ENCODE results near the gene HOPX.
A peak's percentile ranks its signal among the peaks of the same experiment; 100 is the strongest.
"Not testable (repeated sequence)": the region's sequence is repeated elsewhere in the genome, so short reads cannot be mapped to it uniquely, and the experiment has no call there.

Gene HOPX

DNA sequence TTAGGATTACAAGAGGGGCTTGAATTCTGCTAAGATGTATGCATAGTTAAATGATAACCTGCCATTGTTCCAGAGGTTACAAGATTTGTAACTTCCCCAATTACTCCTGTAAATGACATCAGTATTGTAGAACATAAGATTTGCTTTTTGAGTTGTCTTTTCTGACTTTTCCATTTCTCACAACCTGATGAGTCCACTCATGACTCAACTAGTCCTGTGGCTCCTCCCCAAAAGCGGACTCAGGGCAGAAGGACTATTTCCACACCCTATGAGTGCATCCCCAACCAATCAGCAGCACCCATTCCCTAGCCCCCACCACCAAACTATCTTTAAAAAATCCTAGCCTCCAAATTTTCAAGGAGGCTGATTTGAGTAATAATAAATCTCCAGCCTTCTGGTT, 54.7 kb downstream of the HOPX start:
- H3K27ac Mint-ChIP-seq: no peak overlapping the region
- DNase-seq (no peak), ATAC-seq (replicated peaks) (no peak)
- no peak overlapping the region for H3K4me3 Mint-ChIP-seq
- H3K36me3 Mint-ChIP-seq (ENCODE audit: insufficient read depth): no peaks in the 10 kb centered on the region
- peaks cover 0 to 6% of the 10 kb centered on the region in 2 donors for H3K9me3 Mint-ChIP-seq
- H3K27me3 Mint-ChIP-seq: peaks cover 0 to 6% of the 10 kb centered on the region in 2 donors
- peaks cover 7 to 8% of the 10 kb centered on the region in 2 donors for H3K4me1 Mint-ChIP-seq (ENCODE audit: low read depth in 2 of 2)

DNA sequence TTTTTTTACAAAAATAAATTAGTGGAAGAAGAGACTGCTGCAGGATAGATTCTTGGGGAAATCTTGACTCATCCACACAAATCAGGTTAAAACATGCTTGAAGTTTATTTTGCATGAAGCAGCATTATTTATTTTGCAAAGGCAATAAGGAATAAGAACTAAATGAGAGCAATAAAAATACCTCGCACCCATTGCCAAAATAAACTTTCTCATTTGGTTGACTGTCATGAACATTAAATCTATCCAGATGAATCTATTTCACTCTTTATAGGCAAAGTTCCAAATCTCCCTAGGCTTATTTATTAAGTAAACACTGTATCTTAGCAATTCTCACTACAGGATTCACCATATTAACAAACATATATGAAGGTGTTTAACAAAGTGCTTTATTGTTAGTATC, 58.9 kb downstream of the HOPX start:
- Mint-ChIP-seq H3K4me3 (no peak overlapping the region), H3K9me3 (peaks cover 0 to 6% of the 10 kb centered on the region in 2 donors), H3K36me3 (ENCODE audit: insufficient read depth) (no peaks in the 10 kb centered on the region), H3K4me1 (ENCODE audit: low read depth in 2 of 2) (peaks cover 1 to 4% of the 10 kb centered on the region in 2 donors), H3K27me3 (peaks cover 6 to 20% of the 10 kb centered on the region in 2 donors), H3K27ac (no peak overlapping the region)
- no peak for DNase-seq
- no peak for ATAC-seq (replicated peaks)

DNA sequence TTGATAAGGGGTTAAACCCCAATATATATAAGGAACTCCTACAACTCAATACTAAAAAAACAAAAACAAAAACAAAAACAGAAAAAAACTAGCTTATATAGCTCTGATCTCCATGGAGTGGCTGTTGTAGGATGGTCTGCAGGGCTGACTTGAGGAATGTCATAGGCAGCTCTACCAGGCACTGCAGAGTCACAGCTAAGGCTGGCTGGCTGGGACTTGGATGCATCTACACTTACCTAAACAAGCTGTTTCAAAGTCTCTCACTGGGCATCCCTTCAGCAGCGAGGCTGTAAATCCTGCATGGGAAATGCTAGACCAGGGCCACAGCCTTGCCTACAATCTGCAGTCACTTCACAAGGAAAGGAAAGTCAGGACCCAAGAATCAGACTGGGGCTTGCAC, 61.3 kb downstream of the HOPX start:
- no peak for ATAC-seq (replicated peaks)
- H3K4me1 Mint-ChIP-seq (ENCODE audit: low read depth in 2 of 2): no peaks in the 10 kb centered on the region
- no peak overlapping the region for H3K4me3 Mint-ChIP-seq
- peaks cover 6 to 20% of the 10 kb centered on the region in 2 donors for H3K27me3 Mint-ChIP-seq
- no peaks in the 10 kb centered on the region for H3K36me3 Mint-ChIP-seq (ENCODE audit: insufficient read depth)
- H3K27ac Mint-ChIP-seq: no peak overlapping the region
- no peaks in the 10 kb centered on the region for H3K9me3 Mint-ChIP-seq
- DNase-seq: no peak

GRCh38 chr4:56619160-56619559, 61.9 kb downstream of the HOPX start:
- ATAC-seq (replicated peaks) (no peak), DNase-seq (no peak)
- H3K4me1 Mint-ChIP-seq (ENCODE audit: low read depth in 2 of 2): no peaks in the 10 kb centered on the region
- H3K9me3 Mint-ChIP-seq: no peaks in the 10 kb centered on the region
- H3K27ac Mint-ChIP-seq: no peak overlapping the region
- peaks cover 6 to 21% of the 10 kb centered on the region in 2 donors for H3K27me3 Mint-ChIP-seq
- no peaks in the 10 kb centered on the region for H3K36me3 Mint-ChIP-seq (ENCODE audit: insufficient read depth)
- no peak overlapping the region for H3K4me3 Mint-ChIP-seq

GRCh38 chr4:56618734-56619133, 62.4 kb downstream of the HOPX start:
- Mint-ChIP-seq H3K27ac (no peak overlapping the region), H3K36me3 (ENCODE audit: insufficient read depth) (no peaks in the 10 kb centered on the region), H3K27me3 (peaks cover 6 to 26% of the 10 kb centered on the region in 2 donors)

DNA sequence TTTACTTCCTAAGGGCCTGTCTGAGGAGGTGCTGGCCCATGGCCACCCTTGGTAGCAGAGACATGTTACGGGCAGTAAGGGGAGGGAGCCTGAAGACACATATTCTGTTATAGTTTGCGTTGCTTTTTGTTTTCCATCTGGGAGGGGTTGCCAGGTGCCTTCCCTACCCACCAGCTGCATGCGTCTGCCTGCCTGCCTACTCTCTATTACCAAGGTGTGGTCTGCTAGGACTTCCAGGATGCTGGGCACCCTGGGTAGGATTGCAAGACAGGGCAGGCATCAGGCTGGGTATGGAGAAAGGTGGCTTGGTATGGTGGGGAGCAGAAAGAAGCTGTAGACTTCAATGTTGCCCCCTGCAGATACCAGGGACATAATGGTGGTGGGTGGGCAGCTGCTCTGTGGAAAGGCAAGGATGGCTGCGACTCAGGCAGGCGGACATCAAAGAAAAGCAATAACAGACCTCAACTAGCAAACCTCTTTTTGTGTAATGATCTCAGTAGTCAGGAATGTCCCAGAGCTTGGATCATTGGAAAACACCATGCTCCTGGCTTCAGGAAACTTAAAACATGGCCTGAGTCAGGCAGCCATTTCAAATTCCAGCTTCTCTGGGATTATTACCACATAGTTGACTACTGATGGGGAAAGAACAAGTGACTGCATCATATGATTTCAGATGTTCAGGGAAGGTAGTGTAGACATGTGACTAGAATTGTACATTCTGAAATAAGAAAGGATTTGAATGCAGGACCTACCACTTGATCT, 67.8 kb downstream of the HOPX start:
- H3K27me3 Mint-ChIP-seq: peaks cover 6 to 37% of the 10 kb centered on the region in 2 donors
- DNase-seq: no peak

More at GRCh38 chr4:56618734-56619133, 62.4 kb downstream of the HOPX start:
- H3K4me3 Mint-ChIP-seq: no peak overlapping the region
- H3K9me3 Mint-ChIP-seq: no peaks in the 10 kb centered on the region
- no peak for ATAC-seq (replicated peaks)
- no peak for DNase-seq
- H3K4me1 Mint-ChIP-seq (ENCODE audit: low read depth in 2 of 2): no peaks in the 10 kb centered on the region

DNA sequence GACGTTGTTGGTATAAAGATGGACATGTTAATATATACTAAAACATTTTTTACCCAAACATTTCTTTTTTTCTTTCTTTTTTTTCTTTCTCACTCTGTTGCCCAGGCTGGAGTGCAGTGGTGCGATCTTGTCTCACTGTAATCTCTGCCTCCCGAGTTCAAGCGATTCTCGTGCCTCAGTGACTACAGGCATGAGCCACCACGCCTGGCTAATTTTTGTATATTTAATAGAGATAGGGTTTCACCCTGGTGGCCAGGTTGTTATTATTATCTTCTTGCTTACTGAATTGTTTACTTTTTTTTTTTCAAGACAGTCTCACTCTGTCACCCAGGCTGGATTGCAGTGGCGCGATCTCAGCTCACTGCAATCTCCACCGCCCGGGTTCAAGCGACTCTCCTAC, 68.8 kb downstream of the HOPX start:
- H3K27me3 Mint-ChIP-seq: peaks cover 0 to 29% of the 10 kb centered on the region in 2 donors
- no peaks in the 10 kb centered on the region for H3K9me3 Mint-ChIP-seq
- DNase-seq: no peak
- no peak overlapping the region for H3K27ac Mint-ChIP-seq
- H3K36me3 Mint-ChIP-seq (ENCODE audit: insufficient read depth): no peaks in the 10 kb centered on the region
- no peak for ATAC-seq (replicated peaks)
- H3K4me3 Mint-ChIP-seq: no peak overlapping the region
- no peaks in the 10 kb centered on the region for H3K4me1 Mint-ChIP-seq (ENCODE audit: low read depth in 2 of 2)

More for the DNA sequence above, 67.8 kb downstream of the HOPX start:
- H3K9me3 Mint-ChIP-seq: no peaks in the 10 kb centered on the region
- no peak overlapping the region for H3K27ac Mint-ChIP-seq
- ATAC-seq (replicated peaks): no peak
- H3K4me1 Mint-ChIP-seq (ENCODE audit: low read depth in 2 of 2): no peaks in the 10 kb centered on the region
- no peak overlapping the region for H3K4me3 Mint-ChIP-seq
- no peaks in the 10 kb centered on the region for H3K36me3 Mint-ChIP-seq (ENCODE audit: insufficient read depth)

DNA sequence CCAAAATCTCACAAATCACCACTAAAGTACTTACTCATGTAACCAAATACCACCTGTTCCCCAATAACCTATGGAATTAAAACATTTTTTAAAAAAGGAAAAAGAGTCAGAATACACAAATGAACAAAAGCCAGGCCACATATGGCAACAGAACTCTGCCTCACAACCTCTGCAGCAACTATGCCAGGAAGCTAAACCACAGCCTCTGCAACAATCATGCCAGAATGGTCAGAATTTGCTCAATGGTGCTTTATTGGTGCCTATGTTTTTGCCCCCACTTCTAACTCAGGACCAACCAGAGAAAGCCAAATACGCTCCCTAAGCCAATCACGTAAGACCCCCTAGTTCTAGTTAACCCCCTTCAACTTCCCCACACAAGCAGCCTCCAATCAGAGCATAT, 69.6 kb downstream of the HOPX start:
- no peak overlapping the region for H3K27ac Mint-ChIP-seq
- H3K27me3 Mint-ChIP-seq: peaks cover 6 to 36% of the 10 kb centered on the region in 2 donors
- no peaks in the 10 kb centered on the region for H3K9me3 Mint-ChIP-seq
- H3K4me1 Mint-ChIP-seq (ENCODE audit: low read depth in 2 of 2): no peaks in the 10 kb centered on the region
- DNase-seq (no peak), ATAC-seq (replicated peaks) (no peak)
- H3K36me3 Mint-ChIP-seq (ENCODE audit: insufficient read depth): no peaks in the 10 kb centered on the region
- no peak overlapping the region for H3K4me3 Mint-ChIP-seq

DNA sequence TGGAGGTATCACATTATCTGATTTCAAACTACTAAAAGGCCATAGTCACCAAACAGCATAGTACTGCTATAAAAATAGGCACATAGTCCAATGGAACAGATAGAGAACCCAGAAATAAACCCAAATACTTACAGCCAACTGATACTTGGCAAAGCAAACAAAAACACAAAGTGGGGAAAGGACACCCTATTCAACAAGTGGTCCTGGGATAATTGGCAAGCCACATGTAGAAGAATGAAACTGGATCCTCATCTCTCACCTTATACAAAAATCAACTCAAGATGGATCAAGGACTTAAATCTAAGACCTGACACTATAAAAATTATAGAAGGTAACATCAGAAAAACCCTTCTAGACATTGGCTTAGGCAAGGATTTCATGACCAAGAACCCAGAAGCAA, 70.9 kb downstream of the HOPX start:
- peaks cover 13 to 44% of the 10 kb centered on the region in 2 donors for H3K27me3 Mint-ChIP-seq
- not testable (repeated sequence) for H3K4me3 Mint-ChIP-seq; H3K36me3 Mint-ChIP-seq (ENCODE audit: insufficient read depth); H3K4me1 Mint-ChIP-seq (ENCODE audit: low read depth in 2 of 2); H3K9me3 Mint-ChIP-seq; ATAC-seq (replicated peaks); DNase-seq; H3K27ac Mint-ChIP-seq

- no peak for ATAC-seq (replicated peaks)
- H3K4me1 Mint-ChIP-seq (ENCODE audit: low read depth in 2 of 2): no peaks in the 10 kb centered on the region
- H3K36me3 Mint-ChIP-seq (ENCODE audit: insufficient read depth): no peaks in the 10 kb centered on the region
- H3K9me3 Mint-ChIP-seq: no peaks in the 10 kb centered on the region
- H3K4me3 Mint-ChIP-seq: no peak overlapping the region
- no peak for DNase-seq
- H3K27ac Mint-ChIP-seq: no peak overlapping the region
- peaks cover 13 to 36% of the 10 kb centered on the region in 2 donors for H3K27me3 Mint-ChIP-seq
Measured at GRCh38 chr4:56607926-56608325, 73.2 kb downstream of the HOPX start.

DNA sequence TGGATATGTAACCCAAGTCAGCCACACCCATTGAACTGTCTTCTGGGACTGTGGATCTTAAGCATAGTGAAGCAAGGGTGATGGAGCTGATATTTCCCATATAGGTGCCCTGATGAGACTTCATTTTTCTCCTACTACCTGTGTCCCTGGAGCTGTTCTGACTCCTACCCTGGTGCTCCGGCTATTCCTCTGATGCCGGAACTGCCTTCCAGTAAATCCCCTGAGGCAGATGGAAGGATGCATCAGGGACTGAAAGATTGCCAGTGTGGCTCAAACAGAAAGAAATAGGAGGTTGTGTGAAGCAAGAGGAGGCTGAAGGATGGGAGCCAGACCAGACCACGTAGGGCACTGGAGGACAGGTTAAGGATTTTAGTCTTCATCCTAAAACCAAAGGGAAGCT, 74.7 kb downstream of the HOPX start:
- Mint-ChIP-seq H3K4me3 (no peak overlapping the region), H3K36me3 (ENCODE audit: insufficient read depth) (no peaks in the 10 kb centered on the region), H3K4me1 (ENCODE audit: low read depth in 2 of 2) (no peaks in the 10 kb centered on the region), H3K9me3 (no peaks in the 10 kb centered on the region), H3K27me3 (peaks cover 13 to 32% of the 10 kb centered on the region in 2 donors), H3K27ac (peak overlapping the region in 1 of 2 donors; percentile 16)
- ATAC-seq (replicated peaks): no peak
- no peak for DNase-seq

GRCh38 chr4:56605464-56605863, 75.6 kb downstream of the HOPX start:
- not testable (repeated sequence) for H3K4me1 Mint-ChIP-seq (ENCODE audit: low read depth in 2 of 2); H3K4me3 Mint-ChIP-seq; H3K9me3 Mint-ChIP-seq; DNase-seq; H3K36me3 Mint-ChIP-seq (ENCODE audit: insufficient read depth); H3K27ac Mint-ChIP-seq; ATAC-seq (replicated peaks)
- H3K27me3 Mint-ChIP-seq: peaks cover 13 to 32% of the 10 kb centered on the region in 2 donors

DNA sequence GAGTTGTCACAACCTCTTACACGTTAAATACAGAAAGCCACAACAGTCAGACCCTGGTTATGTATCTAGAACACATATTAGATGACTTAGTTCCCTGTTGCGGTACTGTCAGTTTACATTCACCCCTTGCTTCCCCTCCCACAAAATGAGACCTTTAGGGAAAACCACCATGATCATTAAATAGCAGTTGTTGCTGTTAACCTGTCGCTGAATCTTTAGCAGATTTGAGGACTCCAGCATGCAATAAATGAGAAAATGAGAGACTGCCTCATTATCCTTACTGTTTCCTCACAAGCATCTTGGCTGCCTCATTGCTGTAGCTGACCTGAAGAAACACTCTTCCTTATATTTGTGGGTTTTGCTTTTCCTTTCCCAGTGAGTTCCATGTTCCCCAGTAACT, 77.8 kb downstream of the HOPX start:
- DNase-seq (no peak), ATAC-seq (replicated peaks) (no peak)
- Mint-ChIP-seq H3K27ac (no peak overlapping the region), H3K36me3 (ENCODE audit: insufficient read depth) (no peaks in the 10 kb centered on the region), H3K9me3 (peaks cover 0 to 4% of the 10 kb centered on the region in 2 donors), H3K4me1 (ENCODE audit: low read depth in 2 of 2) (no peaks in the 10 kb centered on the region), H3K27me3 (peaks cover 13 to 28% of the 10 kb centered on the region in 2 donors), H3K4me3 (no peak overlapping the region)
